Measurements from ENCODE around the gene CHI3L2.

Gene CHI3L2

GRCh38 chr1:111274653-111275052, 47.1 kb downstream of the CHI3L2 start:
- DNase-seq (ENCODE audit: low spot score): no peak
- TF ChIP-seq, protein P1, sequence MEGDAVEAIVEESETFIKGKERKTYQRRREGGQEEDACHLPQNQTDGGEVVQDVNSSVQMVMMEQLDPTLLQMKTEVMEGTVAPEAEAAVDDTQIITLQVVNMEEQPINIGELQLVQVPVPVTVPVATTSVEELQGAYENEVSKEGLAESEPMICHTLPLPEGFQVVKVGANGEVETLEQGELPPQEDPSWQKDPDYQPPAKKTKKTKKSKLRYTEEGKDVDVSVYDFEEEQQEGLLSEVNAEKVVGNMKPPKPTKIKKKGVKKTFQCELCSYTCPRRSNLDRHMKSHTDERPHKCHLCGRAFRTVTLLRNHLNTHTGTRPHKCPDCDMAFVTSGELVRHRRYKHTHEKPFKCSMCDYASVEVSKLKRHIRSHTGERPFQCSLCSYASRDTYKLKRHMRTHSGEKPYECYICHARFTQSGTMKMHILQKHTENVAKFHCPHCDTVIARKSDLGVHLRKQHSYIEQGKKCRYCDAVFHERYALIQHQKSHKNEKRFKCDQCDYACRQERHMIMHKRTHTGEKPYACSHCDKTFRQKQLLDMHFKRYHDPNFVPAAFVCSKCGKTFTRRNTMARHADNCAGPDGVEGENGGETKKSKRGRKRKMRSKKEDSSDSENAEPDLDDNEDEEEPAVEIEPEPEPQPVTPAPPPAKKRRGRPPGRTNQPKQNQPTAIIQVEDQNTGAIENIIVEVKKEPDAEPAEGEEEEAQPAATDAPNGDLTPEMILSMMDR (IDR thresholded peaks at IDR 0.05; ENCODE audit: extremely low read depth, insufficient read depth, missing control alignments): no peak
- in situ Hi-C loops (cut with MboI; ENCODE audit: low pct_unique_long_range_greater_than_20kb, low sequenced_read_pairs, unreplicated experiment): no loop called here

DNA sequence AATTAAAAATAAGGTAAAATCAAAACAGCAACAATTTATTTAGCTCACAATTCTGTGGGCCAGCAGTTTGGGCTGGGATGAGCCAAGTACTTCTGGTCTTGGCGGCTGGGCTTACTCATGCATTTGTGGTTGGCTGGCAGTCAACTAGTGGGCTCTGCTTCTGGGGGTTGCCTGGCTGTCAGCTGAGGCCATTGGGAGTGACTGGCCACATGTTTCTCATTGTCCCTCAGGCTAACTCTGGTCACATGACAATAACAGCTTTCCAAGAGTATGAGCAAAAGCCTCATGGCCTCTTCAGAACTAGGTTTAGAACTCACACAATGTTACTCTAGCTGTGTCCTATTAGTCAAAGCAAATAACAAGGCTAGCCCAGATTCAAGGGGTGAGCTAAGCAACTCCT, 47.6 kb downstream of the CHI3L2 start:
- in situ Hi-C loops (cut with MboI; ENCODE audit: low pct_unique_long_range_greater_than_20kb, low sequenced_read_pairs, unreplicated experiment): no loop called here
- DNase-seq (ENCODE audit: low spot score): no peak
- TF ChIP-seq, protein P1 (IDR thresholded peaks at IDR 0.05; ENCODE audit: extremely low read depth, insufficient read depth, missing control alignments): no peak

- TF ChIP-seq, protein P1 (IDR thresholded peaks at IDR 0.05; ENCODE audit: extremely low read depth, insufficient read depth, missing control alignments): no peak
- in situ Hi-C loops (cut with MboI; ENCODE audit: low pct_unique_long_range_greater_than_20kb, low sequenced_read_pairs, unreplicated experiment): no loop called here
- no peak for DNase-seq (ENCODE audit: low spot score)
These were observed 48.4 kb downstream of the CHI3L2 start for GRCh38 chr1:111275780-111276433.

DNA sequence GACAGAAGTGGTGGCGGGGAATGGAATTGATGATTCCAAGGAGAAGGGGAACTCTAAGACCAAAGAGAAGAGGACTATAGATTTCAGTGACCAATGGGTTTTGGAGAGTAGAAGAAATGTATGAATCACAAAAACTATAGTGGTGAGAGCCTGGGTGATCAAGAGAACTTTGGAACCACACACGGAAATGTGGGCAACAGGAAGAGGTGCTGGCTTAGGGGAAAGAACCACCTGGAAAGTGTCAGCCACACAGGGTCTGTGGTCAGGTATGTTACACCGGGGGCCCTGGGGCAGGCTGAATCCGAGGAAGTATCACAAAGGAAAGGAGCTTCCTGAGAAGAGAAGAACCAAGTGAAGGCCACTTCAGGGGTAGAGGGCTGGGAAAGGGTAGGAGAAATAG, 51.6 kb downstream of the CHI3L2 start:
- in situ Hi-C loops (cut with MboI; ENCODE audit: low pct_unique_long_range_greater_than_20kb, low sequenced_read_pairs, unreplicated experiment): no loop called here
- TF ChIP-seq, protein P1 (IDR thresholded peaks at IDR 0.05; ENCODE audit: extremely low read depth, insufficient read depth, missing control alignments): no peak
- DNase-seq (ENCODE audit: low spot score): no peak

DNA sequence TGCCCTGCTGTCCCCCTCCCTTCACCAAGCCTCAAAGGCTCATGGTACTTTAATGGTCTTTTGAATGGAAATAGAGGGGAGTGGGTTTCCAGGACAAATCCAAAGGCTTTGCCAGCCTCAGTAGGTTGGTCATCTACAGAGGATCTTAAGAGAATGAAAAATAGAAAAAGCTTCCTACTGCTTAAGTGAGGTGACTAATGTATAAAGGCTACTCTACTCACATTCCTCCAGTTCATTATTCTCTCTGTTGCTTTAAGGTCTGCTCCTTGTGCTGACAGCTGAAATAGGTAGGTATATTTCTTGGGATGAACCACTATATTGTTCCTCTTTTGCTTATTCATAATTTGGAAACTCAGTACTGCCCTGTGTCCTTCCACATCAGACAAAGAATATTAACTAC, 52.8 kb downstream of the CHI3L2 start:
- in situ Hi-C loops (cut with MboI; ENCODE audit: low pct_unique_long_range_greater_than_20kb, low sequenced_read_pairs, unreplicated experiment): no loop called here
- DNase-seq (ENCODE audit: low spot score): no peak
- TF ChIP-seq, protein P1 (IDR thresholded peaks at IDR 0.05; ENCODE audit: extremely low read depth, insufficient read depth, missing control alignments): no peak

- TF ChIP-seq, protein P1 (IDR thresholded peaks at IDR 0.05; ENCODE audit: extremely low read depth, insufficient read depth, missing control alignments): no peak
- DNase-seq (ENCODE audit: low spot score): no peak
- in situ Hi-C loops (cut with MboI; ENCODE audit: low pct_unique_long_range_greater_than_20kb, low sequenced_read_pairs, unreplicated experiment): no loop called here
These were observed 53.9 kb downstream of the CHI3L2 start for GRCh38 chr1:111281411-111281810.

Data from GM13977 (cell line).